ENCODE data around the gene FAM13A.

DNA sequence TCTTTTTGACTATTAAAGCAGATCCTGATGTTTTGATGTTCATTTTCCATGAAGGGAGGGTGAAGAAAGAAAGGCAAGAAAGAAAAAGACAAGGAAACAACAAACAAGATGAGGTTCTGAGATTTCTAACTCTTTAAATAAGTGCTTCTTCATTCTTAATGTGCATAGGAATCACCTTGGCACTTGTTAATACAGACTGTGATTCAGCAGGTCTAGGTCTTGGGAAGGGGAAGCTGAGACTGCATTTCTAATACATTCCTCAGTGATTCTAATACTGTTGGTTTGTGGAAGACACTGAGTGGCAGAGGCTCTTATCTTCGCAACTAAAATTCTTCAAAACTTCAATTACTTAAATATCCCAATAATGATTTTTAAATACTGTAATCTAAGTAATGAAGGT lies 264.2 kb downstream of the FAM13A start:
- TF ChIP-seq, protein P1, sequence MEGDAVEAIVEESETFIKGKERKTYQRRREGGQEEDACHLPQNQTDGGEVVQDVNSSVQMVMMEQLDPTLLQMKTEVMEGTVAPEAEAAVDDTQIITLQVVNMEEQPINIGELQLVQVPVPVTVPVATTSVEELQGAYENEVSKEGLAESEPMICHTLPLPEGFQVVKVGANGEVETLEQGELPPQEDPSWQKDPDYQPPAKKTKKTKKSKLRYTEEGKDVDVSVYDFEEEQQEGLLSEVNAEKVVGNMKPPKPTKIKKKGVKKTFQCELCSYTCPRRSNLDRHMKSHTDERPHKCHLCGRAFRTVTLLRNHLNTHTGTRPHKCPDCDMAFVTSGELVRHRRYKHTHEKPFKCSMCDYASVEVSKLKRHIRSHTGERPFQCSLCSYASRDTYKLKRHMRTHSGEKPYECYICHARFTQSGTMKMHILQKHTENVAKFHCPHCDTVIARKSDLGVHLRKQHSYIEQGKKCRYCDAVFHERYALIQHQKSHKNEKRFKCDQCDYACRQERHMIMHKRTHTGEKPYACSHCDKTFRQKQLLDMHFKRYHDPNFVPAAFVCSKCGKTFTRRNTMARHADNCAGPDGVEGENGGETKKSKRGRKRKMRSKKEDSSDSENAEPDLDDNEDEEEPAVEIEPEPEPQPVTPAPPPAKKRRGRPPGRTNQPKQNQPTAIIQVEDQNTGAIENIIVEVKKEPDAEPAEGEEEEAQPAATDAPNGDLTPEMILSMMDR (IDR thresholded peaks at IDR 0.05; ENCODE audit: low read depth, low read length), result no peak
- TF ChIP-seq, protein P2, sequence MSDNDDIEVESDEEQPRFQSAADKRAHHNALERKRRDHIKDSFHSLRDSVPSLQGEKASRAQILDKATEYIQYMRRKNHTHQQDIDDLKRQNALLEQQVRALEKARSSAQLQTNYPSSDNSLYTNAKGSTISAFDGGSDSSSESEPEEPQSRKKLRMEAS (IDR thresholded peaks at IDR 0.05; ENCODE audit: low read depth, low read length), result no peak
- TF ChIP-seq POLR2A (IDR thresholded peaks at IDR 0.05; ENCODE audit: extremely low read depth, insufficient read length), result no peak
